ENCODE results near the gene ARHGAP26. TPM values are rescaled to one million over a fixed set of nuclear protein-coding genes. Genes with fewer than 3 reads are reported as not detected.

ARHGAP26 gene
- polyA plus RNA-seq, 1 donor from 2014 or later = 0.83 TPM

DNA sequence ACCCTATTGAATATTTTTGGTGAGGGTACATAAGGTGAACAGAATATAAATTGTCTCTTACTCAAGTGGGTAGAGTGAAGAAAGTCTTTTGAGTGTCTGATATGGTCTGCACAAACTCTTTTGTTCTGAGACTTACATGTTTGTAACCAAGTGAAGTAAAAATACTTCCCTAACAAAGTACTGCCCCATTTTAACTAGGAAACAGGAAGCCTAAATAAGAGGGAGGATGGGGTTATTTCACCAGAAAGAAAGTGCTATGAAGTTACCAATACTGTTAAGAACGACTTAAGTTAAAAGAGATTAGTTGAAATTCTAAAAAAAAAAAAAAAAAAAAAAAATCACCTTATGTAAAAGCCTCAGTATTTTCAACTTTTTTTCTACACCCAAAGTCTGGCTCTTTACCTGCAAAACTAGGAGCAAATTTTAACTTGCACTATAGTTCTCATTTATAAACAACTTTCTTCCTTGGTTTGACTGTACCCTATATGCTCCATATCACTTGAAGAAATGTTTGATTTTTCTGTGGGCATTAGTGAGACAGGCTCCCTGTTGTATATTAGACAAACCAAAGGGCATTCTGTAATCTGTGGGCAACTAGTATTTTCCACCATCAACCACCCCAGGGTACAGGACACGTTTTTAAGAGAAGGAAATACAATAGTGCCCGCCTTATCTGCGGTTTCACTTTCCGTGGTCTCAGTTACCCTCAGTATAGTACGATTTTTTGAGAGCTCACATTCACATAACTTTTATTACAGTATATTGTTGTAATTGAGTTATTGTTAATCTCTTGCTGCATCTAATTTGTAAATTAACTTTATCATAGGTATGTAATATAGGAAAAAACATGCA is 505.6 kb downstream of the ARHGAP26 start:
- Histone ChIP-seq H2AFZ (ENCODE audit: low read depth, low read length) (no peak overlapping the region), H4K20me1 (ENCODE audit: insufficient read depth) (no peaks in the 10 kb centered on the region), H3K27me3 (ENCODE audit: insufficient read depth, low read depth, low read length) (no peaks in the 10 kb centered on the region), H3K9me2 (ENCODE audit: insufficient read depth, low read length) (no peaks in the 10 kb centered on the region), H3K27ac (ENCODE audit: low read length) (no peak overlapping the region), H3K4me3 (ENCODE audit: low read length) (no peak overlapping the region), H3K9ac (ENCODE audit: low read length) (no peak overlapping the region), H3K79me2 (replicated peaks; ENCODE audit: insufficient read depth, low read length) (no peaks in the 10 kb centered on the region), H3K9me3 (ENCODE audit: low read length) (no peaks in the 10 kb centered on the region), H3F3A (ENCODE audit: insufficient read depth, low read length, poor library complexity, severe bottlenecking) (no peaks in the 10 kb centered on the region), H3K4me2 (ENCODE audit: low read length) (no peak overlapping the region), H3K36me3 (ENCODE audit: insufficient read depth, low read length) (no peaks in the 10 kb centered on the region)
- TF ChIP-seq SMC3 (conservative IDR thresholded peaks at IDR 0.05; ENCODE audit: poor library complexity) (no peak), EP300 (conservative IDR thresholded peaks at IDR 0.05; ENCODE audit: poor library complexity, severe bottlenecking) (no peak), RAD21 (conservative IDR thresholded peaks at IDR 0.05) (no peak), TAF1 (IDR thresholded peaks at IDR 0.05; ENCODE audit: low read depth) (no peak), EZH2 (IDR thresholded peaks at IDR 0.05; ENCODE audit: borderline replicate concordance, insufficient read depth, low read length, poor library complexity, severe bottlenecking) (no peak), POLR2AphosphoS5 (IDR thresholded peaks at IDR 0.05) (no peak), MXI1 (conservative IDR thresholded peaks at IDR 0.05; ENCODE audit: poor library complexity, severe bottlenecking) (no peak)
- TF ChIP-seq, protein P1, sequence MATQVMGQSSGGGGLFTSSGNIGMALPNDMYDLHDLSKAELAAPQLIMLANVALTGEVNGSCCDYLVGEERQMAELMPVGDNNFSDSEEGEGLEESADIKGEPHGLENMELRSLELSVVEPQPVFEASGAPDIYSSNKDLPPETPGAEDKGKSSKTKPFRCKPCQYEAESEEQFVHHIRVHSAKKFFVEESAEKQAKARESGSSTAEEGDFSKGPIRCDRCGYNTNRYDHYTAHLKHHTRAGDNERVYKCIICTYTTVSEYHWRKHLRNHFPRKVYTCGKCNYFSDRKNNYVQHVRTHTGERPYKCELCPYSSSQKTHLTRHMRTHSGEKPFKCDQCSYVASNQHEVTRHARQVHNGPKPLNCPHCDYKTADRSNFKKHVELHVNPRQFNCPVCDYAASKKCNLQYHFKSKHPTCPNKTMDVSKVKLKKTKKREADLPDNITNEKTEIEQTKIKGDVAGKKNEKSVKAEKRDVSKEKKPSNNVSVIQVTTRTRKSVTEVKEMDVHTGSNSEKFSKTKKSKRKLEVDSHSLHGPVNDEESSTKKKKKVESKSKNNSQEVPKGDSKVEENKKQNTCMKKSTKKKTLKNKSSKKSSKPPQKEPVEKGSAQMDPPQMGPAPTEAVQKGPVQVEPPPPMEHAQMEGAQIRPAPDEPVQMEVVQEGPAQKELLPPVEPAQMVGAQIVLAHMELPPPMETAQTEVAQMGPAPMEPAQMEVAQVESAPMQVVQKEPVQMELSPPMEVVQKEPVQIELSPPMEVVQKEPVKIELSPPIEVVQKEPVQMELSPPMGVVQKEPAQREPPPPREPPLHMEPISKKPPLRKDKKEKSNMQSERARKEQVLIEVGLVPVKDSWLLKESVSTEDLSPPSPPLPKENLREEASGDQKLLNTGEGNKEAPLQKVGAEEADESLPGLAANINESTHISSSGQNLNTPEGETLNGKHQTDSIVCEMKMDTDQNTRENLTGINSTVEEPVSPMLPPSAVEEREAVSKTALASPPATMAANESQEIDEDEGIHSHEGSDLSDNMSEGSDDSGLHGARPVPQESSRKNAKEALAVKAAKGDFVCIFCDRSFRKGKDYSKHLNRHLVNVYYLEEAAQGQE (IDR thresholded peaks at IDR 0.05; ENCODE audit: borderline replicate concordance) = no peak
- TF ChIP-seq, protein P2, sequence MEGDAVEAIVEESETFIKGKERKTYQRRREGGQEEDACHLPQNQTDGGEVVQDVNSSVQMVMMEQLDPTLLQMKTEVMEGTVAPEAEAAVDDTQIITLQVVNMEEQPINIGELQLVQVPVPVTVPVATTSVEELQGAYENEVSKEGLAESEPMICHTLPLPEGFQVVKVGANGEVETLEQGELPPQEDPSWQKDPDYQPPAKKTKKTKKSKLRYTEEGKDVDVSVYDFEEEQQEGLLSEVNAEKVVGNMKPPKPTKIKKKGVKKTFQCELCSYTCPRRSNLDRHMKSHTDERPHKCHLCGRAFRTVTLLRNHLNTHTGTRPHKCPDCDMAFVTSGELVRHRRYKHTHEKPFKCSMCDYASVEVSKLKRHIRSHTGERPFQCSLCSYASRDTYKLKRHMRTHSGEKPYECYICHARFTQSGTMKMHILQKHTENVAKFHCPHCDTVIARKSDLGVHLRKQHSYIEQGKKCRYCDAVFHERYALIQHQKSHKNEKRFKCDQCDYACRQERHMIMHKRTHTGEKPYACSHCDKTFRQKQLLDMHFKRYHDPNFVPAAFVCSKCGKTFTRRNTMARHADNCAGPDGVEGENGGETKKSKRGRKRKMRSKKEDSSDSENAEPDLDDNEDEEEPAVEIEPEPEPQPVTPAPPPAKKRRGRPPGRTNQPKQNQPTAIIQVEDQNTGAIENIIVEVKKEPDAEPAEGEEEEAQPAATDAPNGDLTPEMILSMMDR (IDR thresholded peaks at IDR 0.05; ENCODE audit: poor library complexity, severe bottlenecking) = no peak

DNA sequence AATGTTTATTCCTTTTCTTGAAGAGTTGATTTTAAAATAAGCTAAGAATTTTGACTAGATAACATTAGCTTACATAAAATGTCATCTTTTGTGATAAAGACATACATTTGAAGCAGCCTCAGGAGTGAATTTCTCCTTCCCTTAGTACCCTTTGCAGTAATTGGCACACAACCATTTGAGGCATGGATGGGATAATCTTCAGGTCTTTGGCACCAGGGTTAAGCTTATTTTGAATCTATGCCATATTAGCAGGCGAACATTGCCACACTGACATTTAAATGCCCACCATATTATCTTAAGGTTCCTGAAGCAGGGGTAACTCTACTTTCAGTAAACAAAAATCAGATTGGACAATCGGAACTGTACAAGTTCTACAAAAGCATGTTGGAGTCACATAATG is 507.4 kb downstream of the ARHGAP26 start:
- H3K27me3 ChIP-seq (ENCODE audit: insufficient read depth, low read depth, low read length) = no peaks in the 10 kb centered on the region
- no peaks in the 10 kb centered on the region for H4K20me1 ChIP-seq (ENCODE audit: insufficient read depth)
- TF ChIP-seq POLR2AphosphoS5 (IDR thresholded peaks at IDR 0.05) (no peak), EZH2 (IDR thresholded peaks at IDR 0.05; ENCODE audit: borderline replicate concordance, insufficient read depth, low read length, poor library complexity, severe bottlenecking) (no peak), MXI1 (conservative IDR thresholded peaks at IDR 0.05; ENCODE audit: poor library complexity, severe bottlenecking) (no peak)
- TF ChIP-seq, protein P1 (IDR thresholded peaks at IDR 0.05; ENCODE audit: borderline replicate concordance) = no peak

More for the DNA sequence above, 507.4 kb downstream of the ARHGAP26 start:
- H3K4me2 ChIP-seq (ENCODE audit: low read length) = no peak overlapping the region
- no peaks in the 10 kb centered on the region for H3K36me3 ChIP-seq (ENCODE audit: insufficient read depth, low read length)
- H3K9me3 ChIP-seq (ENCODE audit: low read length) = no peaks in the 10 kb centered on the region
- no peaks in the 10 kb centered on the region for H3K79me2 ChIP-seq (replicated peaks; ENCODE audit: insufficient read depth, low read length)
- no peak overlapping the region for H2AFZ ChIP-seq (ENCODE audit: low read depth, low read length)
- no peak overlapping the region for H3K9ac ChIP-seq (ENCODE audit: low read length)
- no peak overlapping the region for H3K4me3 ChIP-seq (ENCODE audit: low read length)
- H3K27ac ChIP-seq (ENCODE audit: low read length) = no peak overlapping the region
- no peaks in the 10 kb centered on the region for H3K9me2 ChIP-seq (ENCODE audit: insufficient read depth, low read length)
- H3F3A ChIP-seq (ENCODE audit: insufficient read depth, low read length, poor library complexity, severe bottlenecking) = no peaks in the 10 kb centered on the region
